Fibroblast of the aortic adventitia (primary cell): ENCODE data around the gene ZNF341. TPM values are rescaled to one million over a fixed set of nuclear protein-coding genes. Genes with fewer than 3 reads are reported as not detected.

Experiments used
- DNase-seq: peaks from one replicate; pipeline ENCODE4 v3.0.0-alpha.2; 2010; ENCODE audit warnings: low read depth
- H3K4me3 ChIP-seq: 2 replicates; pipeline ENCODE4 v1.5.1; 2011; ENCODE audit warnings: low read depth, mild to moderate bottlenecking, control low read depth, low read length, moderate library complexity
- CTCF ChIP-seq: IDR thresholded peaks from 2 replicates; pipeline ENCODE4 v1.5.1; 2011; ENCODE audit warnings: mild to moderate bottlenecking, low read length, control low read depth, inconsistent platforms; ENCODE audit not compliant: insufficient read depth
- total RNA-seq: library from RNA; depleted of rRNA; stranded (reverse); fragments of >200 nt; gene quantifications from 2 replicates; pipeline ENCODE4 v1.2.3, GENCODE V29; 2012; ENCODE audit warnings: low replicate concordance

ZNF341 gene
- total RNA-seq, 1 donor = 1.5 TPM

DNA sequence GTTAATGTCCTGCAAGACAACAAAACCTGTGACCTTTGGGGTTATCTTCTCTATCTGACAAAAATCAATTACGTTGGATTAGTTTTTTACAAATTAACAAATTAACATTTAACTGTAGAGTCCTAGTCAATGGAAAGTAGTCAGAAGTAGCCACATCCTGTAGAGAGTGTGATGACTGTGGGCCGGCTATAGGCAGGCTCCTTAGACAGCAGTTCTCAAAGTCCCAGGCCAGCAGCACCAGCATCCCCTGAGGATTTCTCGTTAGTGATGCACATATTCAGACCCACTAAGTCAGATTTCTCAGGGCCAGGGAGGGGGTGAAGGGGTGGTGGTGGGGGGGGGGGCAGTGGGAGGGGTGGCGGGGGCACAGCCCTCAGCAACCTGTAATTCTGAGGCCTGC is 37.2 kb downstream of the ZNF341 start:
- no peak for DNase-seq
- H3K4me3 ChIP-seq = no peak overlapping the region
- no peak for TF ChIP-seq CTCF

DNA sequence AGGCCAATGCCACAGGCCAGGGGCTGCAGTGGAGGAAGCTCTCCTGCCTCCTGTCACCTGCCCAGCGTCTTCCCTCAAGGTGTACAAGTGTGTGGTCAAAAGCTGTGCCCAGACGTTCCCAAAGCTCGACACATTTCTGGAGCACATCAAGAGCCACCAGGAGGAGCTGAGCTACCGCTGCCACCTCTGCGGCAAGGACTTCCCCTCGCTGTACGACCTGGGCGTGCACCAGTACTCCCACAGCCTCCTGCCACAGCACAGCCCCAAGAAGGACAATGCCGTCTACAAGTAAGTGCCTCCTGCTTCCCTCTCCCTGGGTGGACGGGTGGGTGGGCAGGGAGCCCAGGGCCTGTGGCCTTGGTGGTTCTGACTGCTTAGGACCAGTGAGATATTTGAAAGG is 38.2 kb downstream of the ZNF341 start:
- no peak for DNase-seq
- H3K4me3 ChIP-seq = no peak overlapping the region
- no peak for TF ChIP-seq CTCF

- no peak for TF ChIP-seq CTCF
- DNase-seq = no peak
Observed at GRCh38 chr20:33771938-33772337, 40.1 kb downstream of the ZNF341 start.

DNA sequence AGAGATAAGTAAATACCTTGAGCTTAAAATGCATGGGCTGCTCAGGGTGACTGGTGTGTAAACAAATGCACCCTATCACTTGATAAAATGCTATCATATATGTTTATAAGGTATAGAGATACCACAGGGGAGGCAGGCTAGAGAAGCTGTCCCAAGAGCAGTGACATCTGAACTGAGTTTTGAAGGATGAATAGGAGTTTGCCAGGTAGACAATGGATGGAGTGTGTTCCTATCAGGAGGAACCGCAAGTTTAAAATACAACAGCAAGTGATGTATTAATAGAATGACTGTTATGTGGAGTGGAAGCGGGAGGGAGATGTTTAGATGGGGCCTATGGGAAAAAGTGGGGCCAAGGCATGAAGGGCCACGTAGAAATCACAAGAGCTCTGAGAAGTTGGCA is 40.6 kb downstream of the ZNF341 start:
- no peak for DNase-seq
- no peak for TF ChIP-seq CTCF
- H3K4me3 ChIP-seq = no peak overlapping the region

More at GRCh38 chr20:33771938-33772337, 40.1 kb downstream of the ZNF341 start:
- H3K4me3 ChIP-seq = no peak overlapping the region

DNA sequence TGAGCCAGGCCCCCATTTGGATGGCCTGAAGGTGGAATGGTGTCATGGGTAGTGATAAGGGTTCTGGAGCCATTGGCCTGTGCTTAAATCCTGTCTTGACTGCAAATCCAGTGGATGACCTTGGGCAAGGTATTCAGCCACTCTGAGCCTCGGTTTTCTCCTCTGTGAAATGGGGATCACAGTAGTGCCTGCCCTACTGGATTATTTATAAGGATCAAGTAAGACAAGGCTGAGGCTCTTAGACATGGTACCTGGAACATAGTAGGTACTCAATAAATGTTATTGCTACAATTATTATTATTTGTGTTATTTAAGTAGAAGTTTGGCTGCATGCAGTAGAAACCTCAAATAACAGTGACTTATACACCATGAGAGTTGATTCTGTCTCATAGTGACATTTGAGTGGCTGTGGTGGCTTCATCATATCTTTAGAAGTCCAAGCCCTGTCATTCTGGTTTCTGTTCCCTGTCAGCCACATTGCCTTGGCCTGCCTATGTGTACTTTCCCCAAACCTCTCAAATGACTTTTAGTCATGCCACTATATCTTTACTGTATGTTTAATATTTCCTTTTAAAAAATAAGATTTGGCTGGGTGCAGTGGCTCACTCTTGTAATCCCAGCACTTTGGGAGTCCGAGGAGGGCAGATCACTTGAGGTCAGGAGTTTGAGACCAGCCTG is 41.8 kb downstream of the ZNF341 start:
- DNase-seq = no peak
- TF ChIP-seq CTCF = no peak
- no peak overlapping the region for H3K4me3 ChIP-seq

DNA sequence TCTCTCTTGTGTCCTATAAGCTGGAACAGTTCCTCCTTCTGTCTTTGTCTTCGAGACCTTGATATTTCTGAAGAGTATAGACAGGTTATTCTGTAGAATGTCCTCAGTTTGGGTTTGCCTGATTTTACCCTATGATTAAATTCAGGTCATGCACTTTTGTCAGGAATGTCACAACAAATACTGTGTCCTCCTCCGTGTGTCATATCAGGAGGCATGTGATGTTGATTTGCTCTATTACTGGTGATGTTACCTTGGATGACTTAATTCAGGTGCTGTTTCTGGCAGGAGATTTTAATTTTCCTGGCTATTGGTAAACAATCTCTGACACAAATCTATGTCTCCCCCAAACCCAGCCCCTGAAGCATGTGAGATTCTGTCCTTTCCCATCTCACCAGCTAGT is 46.0 kb downstream of the ZNF341 start:
- no peak overlapping the region for H3K4me3 ChIP-seq
- TF ChIP-seq CTCF = no peak
- DNase-seq = no peak

- no peak for DNase-seq
- no peak overlapping the region for H3K4me3 ChIP-seq
- no peak for TF ChIP-seq CTCF
Observed at GRCh38 chr20:33781133-33781532, 49.3 kb downstream of the ZNF341 start.
